AG09309 (cell line): ENCODE measurements around the gene SPSB4.

ENCODE experiments used
- DNase-seq: peaks from one replicate; pipeline ENCODE4 v3.0.0-alpha.2; 2010; ENCODE audit warnings: low read depth
- H3K4me3 ChIP-seq: 2 replicates; pipeline ENCODE4 v1.5.1; 2011; ENCODE audit warnings: mild to moderate bottlenecking, low read depth, low read length, moderate library complexity; ENCODE audit not compliant: control insufficient read depth
- CTCF ChIP-seq: IDR thresholded peaks from 2 replicates; pipeline ENCODE4 v1.5.1; 2011; ENCODE audit warnings: mild to moderate bottlenecking, low read depth, low read length, inconsistent platforms; ENCODE audit not compliant: insufficient read depth, control insufficient read depth; ENCODE audit errors: missing control alignments

The SPSB4 gene

GRCh38 chr3:141179983-141180382 lies 128.8 kb downstream of the SPSB4 start:
- no peak overlapping the region for H3K4me3 ChIP-seq
- no peak for TF ChIP-seq CTCF
- DNase-seq, result no peak

GRCh38 chr3:141181196-141181595 lies 130.0 kb downstream of the SPSB4 start:
- DNase-seq, result no peak
- no peak overlapping the region for H3K4me3 ChIP-seq
- no peak for TF ChIP-seq CTCF

- no peak overlapping the region for H3K4me3 ChIP-seq
- TF ChIP-seq CTCF, result no peak
- no peak for DNase-seq
Observed at GRCh38 chr3:141181819-141182218, 130.7 kb downstream of the SPSB4 start.

GRCh38 chr3:141183606-141184005 lies 132.5 kb downstream of the SPSB4 start:
- TF ChIP-seq CTCF, result no peak
- DNase-seq, result no peak
- no peak overlapping the region for H3K4me3 ChIP-seq

- TF ChIP-seq CTCF, result no peak
- DNase-seq, result no peak
- H3K4me3 ChIP-seq, result no peak overlapping the region
Observed at GRCh38 chr3:141184430-141184829, 133.3 kb downstream of the SPSB4 start.

- no peak for TF ChIP-seq CTCF
- no peak overlapping the region for H3K4me3 ChIP-seq
- no peak for DNase-seq
Observed at GRCh38 chr3:141191097-141191749, 140.1 kb downstream of the SPSB4 start.
